GM23338 (cell line): Measurements from ENCODE around the gene RNF7. TPM values are rescaled to one million over a fixed set of nuclear protein-coding genes. Genes with fewer than 3 reads are reported as not detected.

Source experiments
- ATAC-seq: fragments of 200-7000 bp; cut with Tn5 transposase; 3 replicates; pipeline ENCODE4 v1.9.1; 2020
- DNase-seq: peaks from one replicate; pipeline ENCODE4 v3.0.0-alpha.2; 2015; ENCODE audit warnings: low spot score
- H2AFZ ChIP-seq: fragments of 200-600 bp; sonication (generic); 2 replicates; pipeline ENCODE4 v1.8.0; 2016; ENCODE audit warnings: antibody characterized with exemption, mild to moderate bottlenecking, moderate library complexity
- H3F3A ChIP-seq: fragments of 200-600 bp; sonication (generic); replicated peaks from 2 replicates; pipeline ENCODE4 v1.8.0; 2017; ENCODE audit warnings: antibody characterized with exemption, mixed run types, low read depth
- H3K27ac ChIP-seq: fragments of 200-600 bp; sonication (generic); 2 replicates; pipeline ENCODE4 v1.6.1; 2016; ENCODE audit warnings: low read depth
- H3K27me3 ChIP-seq: fragments of 200-600 bp; sonication (generic); 2 replicates; pipeline ENCODE4 v1.8.0; 2016; ENCODE audit warnings: mild to moderate bottlenecking, mixed run types, moderate library complexity; ENCODE audit not compliant: insufficient read depth
- H3K36me3 ChIP-seq: fragments of 200-600 bp; sonication (generic); 2 replicates; pipeline ENCODE4 v1.8.0; 2016; ENCODE audit warnings: mild to moderate bottlenecking; ENCODE audit not compliant: insufficient read depth
- H3K4me1 ChIP-seq: fragments of 200-600 bp; sonication (generic); 2 replicates; pipeline ENCODE4 v1.8.0; 2016; ENCODE audit warnings: mild to moderate bottlenecking, moderate library complexity; ENCODE audit not compliant: insufficient read depth
- H3K4me2 ChIP-seq: fragments of 200-600 bp; sonication (generic); 2 replicates; pipeline ENCODE4 v1.7.1; 2017; ENCODE audit warnings: mixed run types
- H3K4me3 ChIP-seq: fragments of 200-600 bp; sonication (generic); 2 replicates; pipeline ENCODE4 v1.6.1; 2016; ENCODE audit warnings: mixed run types
- H3K79me2 ChIP-seq: fragments of 200-600 bp; sonication (generic); replicated peaks from 2 replicates; pipeline ENCODE4 v1.8.0; 2017; ENCODE audit warnings: mild to moderate bottlenecking; ENCODE audit not compliant: insufficient read depth
- H3K9me2 ChIP-seq: fragments of 200-600 bp; sonication (generic); 2 replicates; pipeline ENCODE4 v1.8.0; 2017; ENCODE audit not compliant: insufficient read depth
- H4K20me1 ChIP-seq: fragments of 200-600 bp; sonication (generic); replicated peaks from 2 replicates; pipeline ENCODE4 v1.8.0; 2017; ENCODE audit warnings: mild to moderate bottlenecking; ENCODE audit not compliant: insufficient read depth
- H3K27ac Mint-ChIP-seq: 2 replicates; pipeline ENCODE4 v1.8.0; 2020; ENCODE audit warnings: inconsistent platforms, mild to moderate bottlenecking, moderate library complexity, mixed read lengths
- H3K27me3 Mint-ChIP-seq: 3 replicates; pipeline ENCODE4 v1.8.0; 2022; ENCODE audit warnings: low read depth, mild to moderate bottlenecking, moderate library complexity, mixed read lengths, inconsistent platforms; ENCODE audit not compliant: insufficient read depth, poor library complexity
- H3K36me3 Mint-ChIP-seq: 3 replicates; pipeline ENCODE4 v1.8.0; 2021; ENCODE audit warnings: low read depth, mild to moderate bottlenecking, inconsistent platforms, moderate library complexity, mixed read lengths
- H3K4me1 Mint-ChIP-seq: 3 replicates; pipeline ENCODE4 v1.8.0; 2020; ENCODE audit warnings: mild to moderate bottlenecking, inconsistent platforms, mixed read lengths
- H3K4me3 Mint-ChIP-seq: 3 replicates; pipeline ENCODE4 v1.8.0; 2021; ENCODE audit warnings: moderate library complexity, mild to moderate bottlenecking, inconsistent platforms, mixed read lengths
- H3K9me3 Mint-ChIP-seq: 3 replicates; pipeline ENCODE4 v1.8.0; 2020; ENCODE audit warnings: moderate library complexity, mild to moderate bottlenecking, inconsistent platforms, mixed read lengths
- CTCF ChIP-seq, 2 experiments: fragments of 200-600 bp in 1 of 2; sonication (generic) in 1 of 2; conservative IDR thresholded peaks; 2 replicates each; pipeline versions ENCODE4 v1.5.1 to v1.6.1; 2016 to 2017; ENCODE audit warnings: antibody characterized with exemption in 2 of 2, low read depth in 2 of 2, mild to moderate bottlenecking in 2 of 2, moderate library complexity in 1 of 2
- EZH2 ChIP-seq: fragments of 200-600 bp; sonication (generic); IDR thresholded peaks from one replicate; pipeline ENCODE4 v1.8.0; 2017; ENCODE audit warnings: antibody characterized with exemption, mild to moderate bottlenecking, low read depth; ENCODE audit not compliant: unreplicated experiment
- EZH2phosphoT487 ChIP-seq: fragments of 200-600 bp; sonication (generic); IDR thresholded peaks from one replicate; pipeline ENCODE4 v1.8.1; 2018; ENCODE audit warnings: antibody characterized with exemption; ENCODE audit not compliant: unreplicated experiment
- STAT1 ChIP-seq: IDR thresholded peaks from one replicate; pipeline ENCODE4 v1.6.1; 2016; ENCODE audit warnings: antibody characterized with exemption; ENCODE audit not compliant: unreplicated experiment
- ZNF114 ChIP-seq: fragments of 250-450 bp; sonication (Bioruptor Pico); IDR thresholded peaks from 2 replicates; pipeline ENCODE4 v1.5.0; 2020; ENCODE audit warnings: mild to moderate bottlenecking, moderate library complexity
- ZNF331 ChIP-seq: fragments of 250-450 bp; sonication (Bioruptor Pico); IDR thresholded peaks from 2 replicates; pipeline ENCODE4 v1.5.0; 2020; ENCODE audit warnings: low read depth, mild to moderate bottlenecking, moderate library complexity
- ZNF462 ChIP-seq: fragments of 250-450 bp; sonication (Bioruptor Pico); IDR thresholded peaks from 2 replicates; pipeline ENCODE4 v1.5.0; 2020; ENCODE audit warnings: mild to moderate bottlenecking, moderate library complexity
- polyA plus RNA-seq: library from polyadenylated mRNA; unstranded; fragments of >200 nt; fragmentation: Nextera tagmentation; extraction: Ambion mirVana; gene quantifications from 2 replicates; pipeline ENCODE4 v1.2.1, GENCODE V29; 2016
- total RNA-seq: library from RNA; depleted of rRNA; stranded (reverse); fragments of >200 nt; shearing (Covaris generic); gene quantifications from 2 replicates; pipeline ENCODE4 v1.2.3, GENCODE V29; 2014

RNF7 gene
- total and polyA plus RNA-seq, 2 experiments from 2014 or later: 156 to 254 TPM

- TF ChIP-seq ZNF462 (CRISPR knock-in tag) (no peak), ZNF331 (no peak)
These were observed 25.1 kb downstream of the RNF7 start, which contains the start of gene GRK7 (continued) for GRCh38 chr3:141763088-141763750.

GRCh38 chr3:141764045-141764444, 25.9 kb downstream of the RNF7 start:
- no peaks in the 10 kb centered on the region for H3K27me3 ChIP-seq
- H3K27ac Mint-ChIP-seq: no peak overlapping the region
- H4K20me1 ChIP-seq: no peaks in the 10 kb centered on the region
- H3K4me1 Mint-ChIP-seq: no peaks in the 10 kb centered on the region
- H3K27me3 Mint-ChIP-seq: peaks cover 2% of the 10 kb centered on the region
- no peaks in the 10 kb centered on the region for H3K9me2 ChIP-seq
- no peaks in the 10 kb centered on the region for H3K36me3 ChIP-seq
- no peak overlapping the region for H2AFZ ChIP-seq
- no peak overlapping the region for H3K27ac ChIP-seq
- ATAC-seq (no peak), DNase-seq (no peak)
- H3K4me3 ChIP-seq: no peak overlapping the region
- no peaks in the 10 kb centered on the region; the same call in 2 of the 3 replicates for H3K36me3 Mint-ChIP-seq
- H3K4me2 ChIP-seq: no peak overlapping the region
- no peaks in the 10 kb centered on the region for H3F3A ChIP-seq
- H3K4me3 Mint-ChIP-seq: no peak overlapping the region
- H3K79me2 ChIP-seq: no peaks in the 10 kb centered on the region
- peaks cover under 1% of the 10 kb centered on the region; the same call in 1 of the 3 replicates for H3K9me3 Mint-ChIP-seq
- no peaks in the 10 kb centered on the region for H3K4me1 ChIP-seq
- TF ChIP-seq STAT1 (no peak), ZNF462 (CRISPR knock-in tag) (no peak), CTCF (conservative IDR thresholded peaks at IDR 0.05; ENCODE audit: low read depth in 2 of 2) (no peak), ZNF114 (CRISPR knock-in tag) (no peak), EZH2phosphoT487 (no peak), ZNF331 (no peak), EZH2 (no peak)
